Parathyroid adenoma (tissue), 2 donors: ENCODE data around the gene BICDL1.
A peak's percentile ranks its signal among the peaks of the same experiment; 100 is the strongest.
"Not testable (repeated sequence)": the region's sequence is repeated elsewhere in the genome, so short reads cannot be mapped to it uniquely, and the experiment has no call there.

ENCODE experiments used
- H2AFZ ChIP-seq: fragments of 300-600 bp; sonication (generic); one replicate; pipeline ENCODE4 v1.7.0; 2017; ENCODE audit warnings: antibody characterized with exemption, mild to moderate bottlenecking
- H3K27ac ChIP-seq: fragments of 300-600 bp; sonication (generic); one replicate; pipeline ENCODE4 v1.7.0; 2017
- H3K27me3 ChIP-seq: fragments of 300-600 bp; sonication (generic); one replicate; pipeline ENCODE4 v1.7.0; 2017; ENCODE audit warnings: low read length; ENCODE audit not compliant: control insufficient read depth, insufficient read depth
- H3K36me3 ChIP-seq: fragments of 300-600 bp; sonication (generic); one replicate; pipeline ENCODE4 v1.7.0; 2017; ENCODE audit warnings: low read length; ENCODE audit not compliant: control insufficient read depth, insufficient read depth
- H3K4me1 ChIP-seq: fragments of 300-600 bp; sonication (generic); one replicate; pipeline ENCODE4 v1.7.0; 2017; ENCODE audit warnings: control low read depth
- H3K4me2 ChIP-seq: fragments of 300-600 bp; sonication (generic); one replicate; pipeline ENCODE4 v1.7.0; 2017; ENCODE audit warnings: low read length
- H3K4me3 ChIP-seq: fragments of 300-600 bp; sonication (generic); one replicate; pipeline ENCODE4 v1.7.0; 2017; ENCODE audit warnings: low read depth, low read length
- H3K79me2 ChIP-seq: fragments of 300-600 bp; sonication (generic); one replicate; pipeline ENCODE4 v1.7.0; 2017; ENCODE audit warnings: control low read depth
- H3K9ac ChIP-seq: fragments of 300-600 bp; sonication (generic); one replicate; pipeline ENCODE4 v1.7.0; 2017; ENCODE audit warnings: mild to moderate bottlenecking
- H3K9me3 ChIP-seq: fragments of 300-600 bp; sonication (generic); one replicate; pipeline ENCODE4 v1.7.0; 2017; ENCODE audit warnings: low read length; ENCODE audit not compliant: control insufficient read depth
- TF ChIP-seq, protein P1 (sequence below): fragments of 300-600 bp; sonication (generic); IDR thresholded peaks from one replicate; pipeline ENCODE4 v1.7.0; 2017; ENCODE audit warnings: antibody characterized with exemption, mild to moderate bottlenecking
- donor health status: primary hyperparathyroidism.

Gene BICDL1

DNA sequence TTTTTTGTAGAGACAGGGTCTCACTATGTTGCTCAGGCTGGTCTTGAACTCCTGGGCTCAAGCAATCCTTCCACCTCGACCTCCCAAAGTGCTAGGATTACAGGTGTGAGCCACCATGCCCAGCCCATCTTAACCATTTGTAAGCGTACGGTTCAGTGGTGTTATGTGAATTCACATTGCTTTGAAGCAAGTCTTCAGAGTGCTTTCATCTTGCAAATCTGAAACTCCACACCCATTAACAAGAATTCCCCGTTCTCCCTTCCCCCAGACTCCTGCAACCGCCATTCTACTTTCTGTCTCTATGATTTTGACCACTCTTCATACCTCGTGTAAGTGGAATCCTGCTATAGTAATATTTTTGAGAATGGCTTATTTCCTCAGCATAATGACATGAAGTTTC is 24.9 kb upstream of the BICDL1 start:
- H3K4me2 ChIP-seq: no peak overlapping the region
- no peaks in the 10 kb centered on the region for H3K36me3 ChIP-seq
- no peaks in the 10 kb centered on the region for H3K4me1 ChIP-seq
- H3K9me3 ChIP-seq: no peaks in the 10 kb centered on the region
- no peaks in the 10 kb centered on the region for H3K27me3 ChIP-seq
- H3K4me3 ChIP-seq: no peak overlapping the region
- no peak overlapping the region for H2AFZ ChIP-seq
- H3K9ac ChIP-seq: no peak overlapping the region
- no peaks in the 10 kb centered on the region for H3K79me2 ChIP-seq
- H3K27ac ChIP-seq: no peak overlapping the region
- TF ChIP-seq, protein P1, sequence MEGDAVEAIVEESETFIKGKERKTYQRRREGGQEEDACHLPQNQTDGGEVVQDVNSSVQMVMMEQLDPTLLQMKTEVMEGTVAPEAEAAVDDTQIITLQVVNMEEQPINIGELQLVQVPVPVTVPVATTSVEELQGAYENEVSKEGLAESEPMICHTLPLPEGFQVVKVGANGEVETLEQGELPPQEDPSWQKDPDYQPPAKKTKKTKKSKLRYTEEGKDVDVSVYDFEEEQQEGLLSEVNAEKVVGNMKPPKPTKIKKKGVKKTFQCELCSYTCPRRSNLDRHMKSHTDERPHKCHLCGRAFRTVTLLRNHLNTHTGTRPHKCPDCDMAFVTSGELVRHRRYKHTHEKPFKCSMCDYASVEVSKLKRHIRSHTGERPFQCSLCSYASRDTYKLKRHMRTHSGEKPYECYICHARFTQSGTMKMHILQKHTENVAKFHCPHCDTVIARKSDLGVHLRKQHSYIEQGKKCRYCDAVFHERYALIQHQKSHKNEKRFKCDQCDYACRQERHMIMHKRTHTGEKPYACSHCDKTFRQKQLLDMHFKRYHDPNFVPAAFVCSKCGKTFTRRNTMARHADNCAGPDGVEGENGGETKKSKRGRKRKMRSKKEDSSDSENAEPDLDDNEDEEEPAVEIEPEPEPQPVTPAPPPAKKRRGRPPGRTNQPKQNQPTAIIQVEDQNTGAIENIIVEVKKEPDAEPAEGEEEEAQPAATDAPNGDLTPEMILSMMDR: no peak

DNA sequence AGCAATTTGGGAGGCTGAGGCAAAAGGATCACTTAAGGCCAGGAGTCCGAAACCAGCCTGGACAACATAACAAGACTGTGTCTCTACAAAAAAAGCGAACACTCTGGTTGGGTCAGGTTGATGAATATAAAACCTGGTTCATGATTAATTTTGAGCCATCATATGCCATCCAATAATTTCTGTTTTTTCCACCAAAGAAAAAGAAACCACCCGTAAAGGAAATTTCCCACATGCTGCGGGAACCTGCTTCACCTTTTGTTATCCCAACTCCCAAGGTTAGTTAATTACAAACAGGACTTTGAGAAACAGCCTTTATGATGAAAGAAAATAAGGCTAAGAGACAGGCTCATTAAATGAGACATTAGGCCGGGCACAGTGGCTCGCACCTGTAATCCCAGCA is 24.1 kb upstream of the BICDL1 start:
- H3K4me1 ChIP-seq: no peaks in the 10 kb centered on the region
- H3K4me3 ChIP-seq: no peak overlapping the region
- H3K9me3 ChIP-seq: no peaks in the 10 kb centered on the region
- TF ChIP-seq, protein P1: no peak
- no peaks in the 10 kb centered on the region for H3K36me3 ChIP-seq
- H3K27ac ChIP-seq: no peak overlapping the region
- no peak overlapping the region for H3K9ac ChIP-seq
- H3K27me3 ChIP-seq: no peaks in the 10 kb centered on the region
- no peak overlapping the region for H3K4me2 ChIP-seq
- no peaks in the 10 kb centered on the region for H3K79me2 ChIP-seq
- no peak overlapping the region for H2AFZ ChIP-seq

DNA sequence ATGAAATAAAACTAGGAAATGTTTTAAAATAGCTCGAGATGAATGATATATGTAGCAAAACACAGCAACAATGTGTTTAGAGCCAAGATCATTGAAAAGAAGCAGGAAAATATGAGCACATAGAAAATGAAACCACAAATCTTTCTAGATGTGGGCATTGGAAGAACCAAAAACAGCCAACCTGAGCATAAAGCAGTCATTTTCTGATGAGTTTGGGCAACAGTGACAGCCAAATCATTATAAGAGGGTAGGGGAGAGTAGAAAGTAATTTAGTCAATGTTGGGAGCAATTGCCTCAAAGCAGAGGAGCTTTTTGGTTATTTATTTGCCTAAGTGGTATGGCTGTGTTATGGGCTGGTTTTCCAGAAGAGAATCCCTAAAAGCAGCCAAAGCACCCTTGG is 8.8 kb upstream of the BICDL1 start:
- Histone ChIP-seq H3K27me3 (no peaks in the 10 kb centered on the region), H3K79me2 (no peaks in the 10 kb centered on the region), H3K4me1 (no peaks in the 10 kb centered on the region), H3K9me3 (no peaks in the 10 kb centered on the region), H3K27ac (no peak overlapping the region), H3K4me2 (no peak overlapping the region), H3K9ac (no peak overlapping the region), H2AFZ (no peak overlapping the region), H3K4me3 (no peak overlapping the region), H3K36me3 (no peaks in the 10 kb centered on the region)
- TF ChIP-seq, protein P1: no peak

DNA sequence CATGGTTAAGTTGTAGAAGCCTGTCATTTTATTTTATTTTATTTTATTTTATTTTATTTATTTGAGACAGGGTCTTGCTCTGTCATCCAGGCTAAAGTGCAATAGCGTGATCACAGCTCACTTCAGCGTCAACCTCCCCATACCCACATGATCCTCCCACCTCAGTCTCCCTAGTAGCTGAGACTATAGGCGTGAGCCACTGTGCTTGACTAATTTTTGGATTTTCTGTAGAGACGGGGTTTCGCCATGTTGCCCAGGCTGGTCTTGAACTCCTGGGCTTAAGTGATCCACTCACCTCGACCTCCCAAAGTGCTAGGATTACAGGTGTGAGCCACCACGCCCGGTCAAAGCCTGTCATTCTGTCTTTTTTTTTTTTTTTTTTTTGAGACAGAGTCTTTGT is 8.3 kb upstream of the BICDL1 start:
- not testable (repeated sequence) for H3K79me2 ChIP-seq, H3K9me3 ChIP-seq, H3K4me3 ChIP-seq, H2AFZ ChIP-seq, H3K36me3 ChIP-seq, H3K27me3 ChIP-seq, H3K4me2 ChIP-seq, H3K27ac ChIP-seq, H3K4me1 ChIP-seq, H3K9ac ChIP-seq

DNA sequence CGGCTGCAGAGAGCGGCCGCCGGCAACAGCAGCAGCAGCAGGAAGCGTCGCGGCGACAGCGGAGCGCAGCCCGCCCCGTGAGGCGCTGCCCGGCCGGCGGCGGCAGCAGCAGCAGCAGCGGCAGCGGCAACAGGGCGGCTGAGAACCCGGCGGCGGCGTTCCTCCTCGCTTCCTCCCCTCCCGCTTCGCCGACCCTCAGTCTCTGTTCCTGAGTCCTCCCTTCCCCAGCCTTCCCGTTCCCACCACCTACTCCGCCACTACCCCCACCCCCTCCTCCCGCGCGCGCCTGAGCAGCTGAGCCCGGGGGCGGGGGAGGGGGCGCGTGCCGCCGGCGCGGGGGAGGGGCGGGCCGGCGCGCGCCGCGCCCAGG is 310 bp downstream of the BICDL1 start:
- Histone ChIP-seq H3K4me2 (peak overlapping the region; percentile 56), H3K79me2 (no peaks in the 10 kb centered on the region), H3K4me1 (peaks cover 7% of the 10 kb centered on the region), H2AFZ (peak overlapping the region; percentile 72), H3K9ac (no peak overlapping the region), H3K27me3 (no peaks in the 10 kb centered on the region), H3K4me3 (peak overlapping the region; percentile 31), H3K9me3 (no peaks in the 10 kb centered on the region), H3K36me3 (no peaks in the 10 kb centered on the region), H3K27ac (peak overlapping the region; percentile 64)
- TF ChIP-seq, protein P1: no peak
